MCF 10A (cell line): ENCODE measurements around the gene S1PR4. TPM values are rescaled to one million over a fixed set of nuclear protein-coding genes. Genes with fewer than 3 reads are reported as not detected.

Source experiments
- BruUV-seq: library from RNA; stranded (reverse); fragments of 400-500 nt; replicated peaks from 2 replicates; lab custom pipeline; 2021; lab: Mats Ljungman, UMichigan
- CTCF ChIA-PET: fragments of 300-600 bp; sonication (Branson Sonifier 250); formaldehyde crosslinking; extraction: SDS; loops from one replicate; lab custom pipeline; 2021; ENCODE audit warnings: antibody characterized with exemption, inconsistent platforms; lab: Yijun Ruan, JAX
- POLR2A ChIA-PET: fragments of 300-600, 350-650 bp; sonication (Branson Sonifier 250); formaldehyde crosslinking; extraction: SDS; loops from one replicate; lab custom pipeline; 2020; ENCODE audit warnings: antibody characterized with exemption, inconsistent platforms; lab: Yijun Ruan, JAX
- DNase-seq: peaks from one replicate; pipeline ENCODE4 v3.0.0-alpha.2; 2018; ENCODE audit not compliant: unreplicated experiment
- H3K27ac Mint-ChIP-seq: one replicate; pipeline ENCODE4 v1.8.0; 2022; ENCODE audit warnings: mild to moderate bottlenecking, low read depth, mixed read lengths; ENCODE audit not compliant: unreplicated experiment
- H3K27me3 Mint-ChIP-seq: one replicate; pipeline ENCODE4 v1.8.0; 2022; ENCODE audit warnings: mixed read lengths; ENCODE audit not compliant: insufficient read depth, unreplicated experiment
- H3K36me3 Mint-ChIP-seq: one replicate; pipeline ENCODE4 v1.8.0; 2022; ENCODE audit warnings: mild to moderate bottlenecking, moderate library complexity, mixed read lengths; ENCODE audit not compliant: insufficient read depth, unreplicated experiment
- H3K4me1 Mint-ChIP-seq: one replicate; pipeline ENCODE4 v1.8.0; 2022; ENCODE audit warnings: mixed read lengths; ENCODE audit not compliant: insufficient read depth, unreplicated experiment
- H3K4me3 Mint-ChIP-seq: one replicate; pipeline ENCODE4 v1.8.0; 2022; ENCODE audit warnings: mild to moderate bottlenecking, moderate library complexity, mixed read lengths; ENCODE audit not compliant: unreplicated experiment
- H3K9me3 Mint-ChIP-seq: one replicate; pipeline ENCODE4 v1.8.0; 2022; ENCODE audit warnings: mixed read lengths; ENCODE audit not compliant: unreplicated experiment
- intact Hi-C: fragments of 100-400 bp; cut with micrococcal nuclease; formaldehyde crosslinking; loops from 2 replicates; pipeline ENCODE4 v1.14.1; 2022
- total RNA-seq: library from RNA; stranded (reverse); gene quantifications from 2 replicates; pipeline ENCODE4 v1.2.3, GENCODE V29; 2022
- TF ChIP-seq, protein P1 (sequence below): fragments of 200-600 bp; IDR thresholded peaks from one replicate; pipeline ENCODE4 v1.8.0; 2022; ENCODE audit warnings: antibody characterized with exemption, mild to moderate bottlenecking; ENCODE audit not compliant: unreplicated experiment

Gene S1PR4
- total RNA-seq, 1 experiment from 2014 or later = 0.44 TPM

DNA sequence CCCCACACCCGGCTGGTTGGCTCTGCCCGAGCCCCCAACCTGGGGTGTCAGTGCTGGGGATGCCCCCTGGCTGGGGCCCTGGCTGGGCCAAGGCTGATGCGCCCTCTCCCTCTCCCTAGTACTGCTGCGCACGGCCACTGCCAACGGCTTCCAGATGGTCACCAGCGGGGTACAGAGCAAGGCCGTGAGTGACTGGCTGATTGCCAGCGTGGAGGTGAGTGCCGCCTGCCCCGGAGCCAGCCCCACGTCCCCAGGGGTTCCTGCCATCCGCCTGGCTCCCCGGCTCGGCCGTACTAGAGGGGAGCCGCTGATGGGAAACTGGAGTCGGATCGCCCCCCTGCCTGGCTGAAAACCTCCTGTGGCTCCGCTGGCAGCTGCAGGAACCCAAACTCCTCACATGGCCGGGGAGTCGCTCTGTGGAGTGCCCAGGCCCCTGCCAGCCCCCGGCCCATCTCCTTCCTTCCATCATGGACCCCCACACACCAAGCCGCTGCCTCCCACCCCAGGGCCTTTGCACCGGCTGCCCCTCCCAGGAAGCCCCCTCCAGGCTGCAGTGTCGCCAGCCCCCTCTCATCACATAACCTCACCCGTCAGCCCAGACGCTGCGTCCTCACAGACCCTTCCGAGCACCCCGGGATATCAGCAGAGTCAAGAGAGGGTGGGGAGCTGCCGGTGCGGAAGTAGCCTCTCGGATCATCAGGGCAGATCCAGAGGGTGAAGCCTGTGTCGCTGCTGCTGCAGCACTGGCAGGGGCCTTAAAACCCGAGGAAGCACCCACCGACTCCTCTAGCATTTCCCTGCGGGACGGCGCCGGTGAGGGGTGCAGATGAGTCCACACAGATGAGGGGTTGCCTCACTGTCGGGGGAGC is 17.7 kb downstream of the S1PR4 start:
- H3K4me1 Mint-ChIP-seq = peaks cover 5% of the 10 kb centered on the region
- POLR2A ChIA-PET = no interaction called here
- peaks cover 27% of the 10 kb centered on the region for H3K36me3 Mint-ChIP-seq
- H3K27ac Mint-ChIP-seq = no peak overlapping the region
- H3K4me3 Mint-ChIP-seq = no peak overlapping the region
- TF ChIP-seq, protein P1, sequence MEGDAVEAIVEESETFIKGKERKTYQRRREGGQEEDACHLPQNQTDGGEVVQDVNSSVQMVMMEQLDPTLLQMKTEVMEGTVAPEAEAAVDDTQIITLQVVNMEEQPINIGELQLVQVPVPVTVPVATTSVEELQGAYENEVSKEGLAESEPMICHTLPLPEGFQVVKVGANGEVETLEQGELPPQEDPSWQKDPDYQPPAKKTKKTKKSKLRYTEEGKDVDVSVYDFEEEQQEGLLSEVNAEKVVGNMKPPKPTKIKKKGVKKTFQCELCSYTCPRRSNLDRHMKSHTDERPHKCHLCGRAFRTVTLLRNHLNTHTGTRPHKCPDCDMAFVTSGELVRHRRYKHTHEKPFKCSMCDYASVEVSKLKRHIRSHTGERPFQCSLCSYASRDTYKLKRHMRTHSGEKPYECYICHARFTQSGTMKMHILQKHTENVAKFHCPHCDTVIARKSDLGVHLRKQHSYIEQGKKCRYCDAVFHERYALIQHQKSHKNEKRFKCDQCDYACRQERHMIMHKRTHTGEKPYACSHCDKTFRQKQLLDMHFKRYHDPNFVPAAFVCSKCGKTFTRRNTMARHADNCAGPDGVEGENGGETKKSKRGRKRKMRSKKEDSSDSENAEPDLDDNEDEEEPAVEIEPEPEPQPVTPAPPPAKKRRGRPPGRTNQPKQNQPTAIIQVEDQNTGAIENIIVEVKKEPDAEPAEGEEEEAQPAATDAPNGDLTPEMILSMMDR = no peak
- intact Hi-C loops = no loop called here
- no peaks in the 10 kb centered on the region for H3K9me3 Mint-ChIP-seq
- no TSS peak for BruUV-seq
- CTCF ChIA-PET = no interaction called here
- no peak for DNase-seq
- H3K27me3 Mint-ChIP-seq = no peaks in the 10 kb centered on the region

DNA sequence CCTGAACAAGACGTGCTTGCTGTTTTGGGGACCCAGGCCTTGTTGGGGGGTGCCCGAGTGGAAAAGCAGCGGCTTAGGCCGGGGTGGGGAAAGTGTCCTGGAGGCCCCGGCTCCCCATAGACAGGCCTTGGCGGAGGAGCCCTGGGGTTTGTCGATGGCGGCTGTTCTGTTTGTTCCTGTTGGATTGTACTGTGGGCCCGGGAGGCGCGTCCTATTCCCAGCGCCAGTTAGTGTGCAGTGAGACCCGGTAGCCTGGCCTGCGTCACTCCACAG is 18.3 kb downstream of the S1PR4 start:
- H3K27ac Mint-ChIP-seq = no peak overlapping the region
- no peak overlapping the region for H3K4me3 Mint-ChIP-seq
- TF ChIP-seq, protein P1 = no peak
- no peak for DNase-seq
- no peaks in the 10 kb centered on the region for H3K9me3 Mint-ChIP-seq
- no peaks in the 10 kb centered on the region for H3K27me3 Mint-ChIP-seq
- POLR2A ChIA-PET = no interaction called here
- H3K4me1 Mint-ChIP-seq = peaks cover 5% of the 10 kb centered on the region
- CTCF ChIA-PET = no interaction called here
- intact Hi-C loops = no loop called here
- peaks cover 27% of the 10 kb centered on the region for H3K36me3 Mint-ChIP-seq
- BruUV-seq = no TSS peak

DNA sequence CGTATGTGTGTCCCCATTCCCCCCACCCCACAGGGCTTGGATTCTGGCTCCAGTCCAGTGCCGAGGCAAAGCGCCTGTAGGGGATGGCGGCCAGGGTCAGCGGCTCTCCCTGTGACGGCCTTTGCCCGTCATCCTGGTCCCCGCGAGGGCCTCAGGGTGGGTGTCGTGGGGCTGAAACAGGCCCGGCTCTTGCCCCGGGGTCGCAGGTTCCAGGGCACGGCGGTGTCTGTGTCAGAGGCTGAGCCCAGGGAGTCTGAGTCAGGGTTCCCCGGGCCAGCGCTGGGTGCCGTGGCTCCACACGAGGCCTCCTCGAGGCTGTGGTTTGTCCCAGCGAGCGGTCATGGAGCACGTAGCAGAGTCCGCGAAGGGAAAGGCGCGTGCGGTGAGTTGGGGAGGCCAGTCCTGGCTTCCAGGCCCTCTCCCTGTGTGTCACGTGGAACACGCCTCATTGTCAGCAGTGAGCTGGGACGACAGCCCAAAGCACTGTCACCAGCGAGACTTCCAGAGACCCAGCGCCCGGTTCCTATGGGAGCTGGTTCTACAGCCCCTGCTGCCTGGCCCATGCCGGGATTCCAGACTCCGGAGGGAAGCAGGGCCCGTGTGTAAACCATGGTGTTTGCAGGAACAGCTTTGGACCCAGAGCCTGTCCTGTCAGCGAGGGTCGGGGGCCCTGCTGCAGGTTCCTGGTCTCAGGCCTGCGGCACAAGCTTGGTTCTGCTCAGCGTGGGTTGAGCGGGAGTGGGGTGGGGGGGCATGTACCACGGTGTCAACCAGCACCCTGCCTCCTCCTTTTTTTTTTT is 20.5 kb downstream of the S1PR4 start:
- no peaks in the 10 kb centered on the region for H3K4me1 Mint-ChIP-seq
- intact Hi-C loops = no loop called here
- POLR2A ChIA-PET = interaction anchor here (1.0 kb wide), 1 partner anchor 13 kb away, joined by 3 read pairs; no protein-coding TSS in a partner anchor
- H3K9me3 Mint-ChIP-seq = no peaks in the 10 kb centered on the region
- TF ChIP-seq, protein P1 = no peak
- no TSS peak for BruUV-seq
- H3K27ac Mint-ChIP-seq = no peak overlapping the region
- H3K27me3 Mint-ChIP-seq = no peaks in the 10 kb centered on the region
- CTCF ChIA-PET = interaction anchor here (0.6 kb wide), 1 partner anchor 411 kb away, joined by 6 read pairs; no protein-coding TSS in a partner anchor
- no peak overlapping the region for H3K4me3 Mint-ChIP-seq
- peaks cover 19% of the 10 kb centered on the region for H3K36me3 Mint-ChIP-seq
- no peak for DNase-seq

DNA sequence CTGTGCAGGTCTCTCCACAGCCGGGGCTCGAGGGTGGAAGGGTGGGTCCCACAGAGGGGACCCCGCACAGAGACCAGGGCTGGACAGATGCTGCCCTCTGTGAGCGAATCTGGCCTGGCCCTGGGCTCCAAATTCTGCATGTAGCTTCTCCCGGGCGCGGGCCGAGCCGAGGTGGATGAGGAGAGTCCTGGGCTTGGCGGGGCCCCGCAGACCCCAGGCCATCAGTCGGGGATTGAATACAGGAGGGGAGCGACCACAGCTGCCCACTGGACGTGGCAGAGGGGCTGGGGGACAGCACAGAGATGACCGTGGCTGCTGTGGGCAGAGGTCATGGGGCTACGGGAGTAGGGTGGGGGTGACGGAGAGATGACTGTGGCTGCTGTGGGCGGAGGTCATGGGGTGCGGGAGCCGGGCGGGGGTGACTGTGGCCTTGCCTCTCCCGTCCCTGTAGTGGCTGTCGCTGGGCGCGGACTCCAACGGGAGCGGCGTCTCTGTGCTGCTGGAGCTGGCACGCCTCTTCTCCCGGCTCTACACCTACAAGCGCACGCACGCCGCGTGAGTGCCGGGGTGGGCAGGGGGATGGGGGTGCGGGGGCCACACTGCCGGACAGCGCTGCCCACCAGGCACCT is 22.6 kb downstream of the S1PR4 start:
- H3K27ac Mint-ChIP-seq = no peak overlapping the region
- intact Hi-C loops = no loop called here
- CTCF ChIA-PET = no interaction called here
- H3K4me3 Mint-ChIP-seq = no peak overlapping the region
- TF ChIP-seq, protein P1 = no peak
- DNase-seq = no peak
- H3K4me1 Mint-ChIP-seq = no peaks in the 10 kb centered on the region
- no TSS peak for BruUV-seq
- H3K27me3 Mint-ChIP-seq = no peaks in the 10 kb centered on the region
- POLR2A ChIA-PET = interaction anchor here (0.7 kb wide), 1 partner anchor 350 kb away, joined by 4 read pairs; no protein-coding TSS in a partner anchor
- no peaks in the 10 kb centered on the region for H3K9me3 Mint-ChIP-seq
- peaks cover 18% of the 10 kb centered on the region for H3K36me3 Mint-ChIP-seq
